SW 1271 (cell line): ENCODE results near the gene ZDHHC1.
"Not testable (repeated sequence)": the region's sequence is repeated elsewhere in the genome, so short reads cannot be mapped to it uniquely, and the experiment has no call there.

Experiments
- DNase-seq, 2 experiments: peaks; one replicate each; lab custom pipeline; 2025; lab: John Stamatoyannopoulos, UW

ZDHHC1 gene

GRCh38 chr16:67394155-67395104 is 21.8 kb downstream of the ZDHHC1 start:
- no peak for DNase-seq

- no peak for DNase-seq
Observed at GRCh38 chr16:67393788-67394154, 22.5 kb downstream of the ZDHHC1 start.

DNA sequence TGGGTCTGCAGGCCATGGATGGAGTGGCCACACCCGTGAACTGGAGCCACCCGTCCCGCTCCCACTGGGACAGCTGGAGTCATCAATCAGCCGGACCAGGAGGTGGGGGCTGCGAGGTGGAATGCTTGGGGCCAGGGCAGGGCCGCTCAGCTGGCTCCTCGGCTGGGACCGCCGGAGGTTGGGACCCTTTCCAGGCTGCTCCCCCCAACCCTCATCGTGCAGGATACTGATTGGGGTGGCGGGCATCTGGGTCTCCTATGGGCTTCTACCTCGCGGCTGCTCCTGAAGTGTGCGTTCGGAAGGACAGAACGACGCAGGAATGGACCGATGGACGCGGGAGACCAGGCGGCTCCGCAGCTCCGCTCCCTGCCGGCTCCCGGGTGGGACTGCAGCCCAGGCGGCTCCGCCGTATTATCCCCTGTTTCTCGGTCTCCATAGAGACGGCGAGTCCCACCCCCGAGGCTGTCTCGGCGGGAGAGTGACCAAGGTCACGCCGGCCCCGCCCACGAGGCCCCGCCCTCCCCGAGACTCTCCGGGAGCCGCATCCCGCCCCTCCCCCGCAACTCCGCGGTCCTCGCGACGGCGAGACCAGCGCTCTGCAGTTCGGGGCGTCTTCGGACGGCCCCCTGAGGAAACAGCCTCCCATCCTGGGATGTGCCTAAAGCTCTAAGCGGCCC is 23.0 kb downstream of the ZDHHC1 start, which contains the start of gene TPPP3:
TSS of gene TPPP3 (minus strand) at position 388 of the 677 bp plus-strand sequence. CDS start 2,387 bp downstream, outside the sequence.
- peak in 1 of 2 experiments; percentile 9 for DNase-seq

DNA sequence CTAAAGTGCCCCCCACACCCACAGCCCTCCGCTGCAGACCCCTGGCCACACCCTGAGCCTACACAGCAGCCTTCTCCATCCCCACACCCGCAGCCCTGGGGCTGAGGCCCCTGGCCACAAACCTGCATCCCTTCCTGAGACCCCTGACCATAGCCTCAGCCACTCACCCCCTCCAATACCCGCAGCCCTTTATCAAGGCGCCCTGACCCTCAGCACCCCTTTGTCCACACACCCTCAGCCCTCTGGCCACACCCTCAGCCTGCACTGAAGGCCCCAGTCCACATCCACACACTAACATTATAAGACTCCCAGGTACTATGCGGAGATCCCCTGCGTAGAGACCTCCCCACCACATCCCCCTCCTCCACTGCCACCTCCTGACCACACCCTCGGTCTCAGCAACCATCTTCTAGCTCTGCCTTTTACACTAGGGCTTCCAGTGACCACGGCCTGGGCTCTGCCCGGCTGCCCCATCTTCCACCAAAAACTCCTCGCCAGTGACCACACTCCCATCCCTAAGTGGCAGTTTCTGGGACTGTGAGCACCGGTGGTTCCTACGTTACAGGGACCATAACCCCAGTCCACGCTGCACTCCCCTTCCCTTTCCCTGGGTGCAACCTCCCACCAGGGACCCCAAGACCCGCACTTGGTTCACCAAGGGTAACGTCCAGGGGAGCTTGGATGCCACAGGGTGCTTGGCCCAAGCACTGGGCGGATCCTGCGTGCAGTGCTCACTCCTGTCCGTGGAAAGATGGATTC is 23.8 kb downstream of the ZDHHC1 start:
- no peak for DNase-seq

- peak in 1 of 2 experiments; percentile 14 for DNase-seq
Observed at GRCh38 chr16:67391424-67392300, 24.6 kb downstream of the ZDHHC1 start.

- no peak for DNase-seq
Observed at GRCh38 chr16:67390816-67391423, 25.4 kb downstream of the ZDHHC1 start.

DNA sequence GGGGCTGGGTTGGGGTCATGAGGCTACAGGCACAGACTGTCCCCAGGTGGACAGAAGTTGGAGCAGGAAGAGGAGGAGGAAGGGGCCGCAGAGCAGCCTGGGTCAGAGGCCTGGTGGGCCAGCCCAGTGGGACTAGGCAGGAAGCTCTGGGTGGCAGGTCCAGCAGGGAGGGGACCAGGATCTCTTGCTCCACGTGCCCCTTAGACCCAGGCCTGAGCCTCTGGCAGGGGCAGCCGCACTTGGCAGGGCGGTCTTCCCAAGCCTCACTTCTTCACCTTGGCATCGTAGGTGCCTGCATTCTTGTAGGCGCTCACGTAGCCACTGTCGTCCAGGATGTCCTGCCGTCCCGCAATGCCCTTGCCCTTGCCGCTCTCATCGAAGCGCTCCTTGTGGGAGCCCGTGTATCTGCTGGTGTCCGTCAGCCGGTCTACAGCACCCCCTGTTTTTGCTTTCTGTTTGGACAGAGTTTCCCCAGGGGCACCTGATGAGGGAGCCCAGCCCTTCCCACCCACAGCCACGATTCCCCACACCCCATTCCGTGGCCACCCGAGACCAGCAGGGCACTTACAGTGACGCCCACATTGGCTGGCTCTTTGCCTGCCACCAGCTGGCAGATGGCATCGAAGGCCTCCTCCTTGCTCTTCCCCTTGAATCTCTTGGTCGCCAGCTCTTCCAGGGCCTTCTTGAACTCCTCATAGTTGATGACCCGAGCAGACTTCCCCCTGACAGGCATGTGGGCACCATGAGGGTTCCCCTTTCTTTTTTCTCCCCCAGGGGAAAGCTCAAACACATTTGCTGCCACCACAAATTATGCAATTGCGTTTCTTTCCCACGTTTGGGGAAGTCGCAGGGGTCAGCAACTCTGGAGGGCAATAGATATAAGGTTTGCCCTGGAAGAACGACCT is 26.1 kb downstream of the ZDHHC1 start:
- no peak for DNase-seq

DNA sequence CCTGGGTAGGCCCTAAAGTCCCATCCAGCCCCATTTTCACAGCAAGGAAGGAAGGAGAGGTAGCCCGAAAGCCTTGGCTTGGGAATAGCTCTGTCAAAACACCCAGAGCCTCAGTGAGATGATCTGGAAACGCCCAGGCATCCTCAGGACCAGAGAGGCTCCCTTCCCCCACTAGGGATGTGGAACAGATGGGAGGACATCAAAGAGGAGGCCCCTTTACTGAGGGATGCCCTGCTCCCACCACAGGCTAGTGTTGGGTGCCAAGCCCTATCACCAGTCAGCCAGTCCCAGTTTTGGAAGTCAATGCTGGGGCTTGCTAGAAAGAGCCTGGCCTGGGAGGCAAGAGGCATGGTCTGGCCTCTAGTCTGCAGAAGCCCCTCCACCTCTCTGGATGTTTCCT is 27.7 kb downstream of the ZDHHC1 start:
- DNase-seq, result no peak

GRCh38 chr16:67388191-67388590 is 28.1 kb downstream of the ZDHHC1 start:
- DNase-seq, result no peak

GRCh38 chr16:67387479-67388079 is 28.7 kb downstream of the ZDHHC1 start:
- DNase-seq, result no peak

- no peak for DNase-seq
Observed at GRCh38 chr16:67386861-67387455, 29.3 kb downstream of the ZDHHC1 start.

DNA sequence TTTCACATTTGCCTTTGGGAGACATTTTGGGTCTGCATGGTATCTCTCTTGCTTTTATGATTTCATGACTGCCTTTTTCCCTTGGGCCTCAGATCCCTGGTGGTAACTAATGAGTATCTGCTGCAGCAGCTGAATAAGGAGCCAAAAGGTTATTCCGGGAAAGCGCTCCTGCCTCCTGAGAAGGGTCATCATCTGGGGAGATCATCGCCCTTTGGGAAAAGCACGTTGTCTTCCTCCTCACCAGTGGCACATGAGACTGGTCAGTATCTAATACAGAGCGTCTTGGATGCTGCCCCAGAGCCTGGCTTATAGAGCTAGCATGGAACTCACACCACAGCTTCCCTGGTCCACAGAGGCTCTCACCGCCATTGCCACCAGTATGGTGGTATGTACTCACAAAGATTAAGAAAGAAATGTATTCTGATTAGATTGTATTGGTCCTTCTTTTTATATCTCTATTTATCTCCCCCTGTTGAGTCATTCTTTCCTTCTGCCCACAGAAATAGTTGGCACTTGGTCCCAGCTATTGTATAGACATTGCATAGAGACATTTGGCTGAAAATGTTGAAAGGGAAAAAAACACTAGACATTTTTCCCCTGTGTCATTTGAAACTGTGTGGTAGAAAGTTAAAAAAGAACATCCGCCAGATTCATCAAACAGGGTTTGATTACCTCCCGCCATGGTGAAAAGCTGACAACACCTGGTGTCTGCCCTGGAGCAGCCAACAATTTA is 31.3 kb downstream of the ZDHHC1 start:
- no peak for DNase-seq

DNA sequence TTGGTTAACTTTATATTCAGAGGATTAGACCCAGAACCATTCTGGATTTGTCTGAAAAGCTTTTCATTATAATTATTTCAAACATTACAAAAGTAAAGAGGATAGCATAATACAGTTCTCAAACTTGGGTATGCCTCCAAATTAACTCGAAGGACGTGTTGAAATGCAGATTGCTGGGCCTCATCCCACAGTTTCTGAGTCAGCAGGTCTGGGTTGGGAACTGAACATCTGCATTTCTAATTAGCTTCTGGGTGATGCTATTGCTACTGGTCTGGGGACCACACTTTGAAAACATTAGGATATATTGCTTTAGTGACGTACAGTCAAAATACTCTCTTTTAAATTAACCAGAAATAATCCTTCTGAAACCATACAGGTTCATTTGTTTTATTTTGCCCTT is 33.0 kb downstream of the ZDHHC1 start:
- DNase-seq, result no peak

- DNase-seq, result no peak
Observed at GRCh38 chr16:67378642-67379041, 37.6 kb downstream of the ZDHHC1 start.

- DNase-seq, result not testable (repeated sequence)
Observed at GRCh38 chr16:67376012-67376411, 40.3 kb downstream of the ZDHHC1 start.

- peak in 1 of 2 experiments; percentile 20 for DNase-seq
Observed at GRCh38 chr16:67372664-67373063, 43.6 kb downstream of the ZDHHC1 start.

DNA sequence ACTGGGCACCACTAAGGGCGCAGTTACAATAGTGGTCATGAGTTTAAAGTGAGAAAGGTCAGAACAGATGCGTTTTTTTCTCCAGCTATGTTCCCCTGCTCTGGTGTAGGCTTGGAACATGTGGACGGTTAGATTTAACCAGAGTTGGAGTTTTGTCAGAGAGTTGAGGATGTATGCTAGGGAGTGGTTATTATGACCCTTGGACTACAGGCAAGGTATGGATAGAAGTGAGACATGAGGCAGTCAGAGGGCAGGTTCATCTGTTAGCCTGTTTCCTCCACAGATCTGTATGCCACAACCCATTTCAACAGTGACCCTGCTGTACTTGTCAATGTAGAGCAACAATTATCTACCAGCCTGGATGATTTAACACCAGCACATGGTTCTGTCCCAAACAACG is 45.6 kb downstream of the ZDHHC1 start:
- no peak for DNase-seq

DNA sequence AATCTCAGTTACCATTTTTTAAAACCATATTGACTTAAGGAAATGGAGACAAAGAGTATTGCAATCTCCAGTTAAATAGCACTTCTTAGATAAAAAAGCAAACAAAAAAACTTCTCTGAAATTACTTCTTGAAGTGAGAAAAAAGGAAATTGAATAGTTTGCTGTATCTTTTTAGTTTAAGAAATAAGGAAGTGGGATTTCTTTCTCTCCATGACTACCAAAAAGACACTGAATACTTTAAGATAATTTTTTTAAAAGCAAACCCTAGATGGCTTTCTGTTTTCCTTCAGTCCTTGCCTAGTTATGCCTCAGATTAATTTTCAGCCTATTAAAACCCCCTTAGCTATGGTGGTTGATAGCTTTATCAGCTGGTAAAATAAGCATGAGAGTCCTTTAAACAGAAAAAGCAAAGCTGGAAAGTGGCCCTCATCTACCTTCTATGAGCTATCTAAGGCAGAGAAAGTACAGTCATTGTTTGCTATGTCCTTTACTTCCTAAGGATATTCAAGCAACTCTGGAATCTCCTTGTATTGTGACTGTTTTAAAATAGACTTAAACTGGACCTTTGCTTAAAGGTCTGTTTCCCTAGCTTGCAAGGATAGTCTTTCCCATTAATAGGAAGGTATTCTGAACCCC is 51.6 kb downstream of the ZDHHC1 start:
- no peak for DNase-seq
